IMR-90 (cell line): Measurements from ENCODE around the gene FIGLA. TPM values are rescaled to one million over a fixed set of nuclear protein-coding genes. Genes with fewer than 3 reads are reported as not detected.

ENCODE experiments used
- ATAC-seq: fragments of 200-7000 bp; cut with Tn5 transposase; 2 replicates; pipeline ENCODE4 v1.9.1; 2020; ENCODE audit warnings: low read depth, mild to moderate bottlenecking, moderate library complexity
- BruUV-seq: library from RNA; stranded (reverse); fragments of 400-500 nt; replicated peaks from 2 replicates; lab custom pipeline; 2021; lab: Mats Ljungman, UMichigan
- CTCF ChIA-PET: fragments of 300-600 bp; formaldehyde crosslinking; extraction: SDS; loops from one replicate; lab custom pipeline; 2021; ENCODE audit warnings: antibody characterized with exemption; lab: Yijun Ruan, JAX
- POLR2A ChIA-PET: fragments of 300-600 bp; sonication (Branson Sonifier 250); formaldehyde crosslinking; loops from one replicate; lab custom pipeline; 2022; ENCODE audit warnings: antibody characterized with exemption; ENCODE audit not compliant: unreplicated experiment; lab: Charles Lee
- DNase-seq: peaks from one replicate; pipeline ENCODE4 v3.0.0; 2013
- H2AFZ ChIP-seq: replicated peaks from 2 replicates; pipeline ENCODE3; 2013; ENCODE audit warnings: low read length, mild to moderate bottlenecking; ENCODE audit not compliant: poor library complexity
- H2AK5ac ChIP-seq: 2 replicates; pipeline ENCODE4 v1.6.1; 2013; ENCODE audit warnings: low read depth, low read length, inconsistent platforms
- H2AK9ac ChIP-seq: replicated peaks from 2 replicates; pipeline ENCODE3; 2013; ENCODE audit warnings: mild to moderate bottlenecking, low read depth, low read length, moderate library complexity; ENCODE audit not compliant: poor library complexity
- H2BK120ac ChIP-seq: 2 replicates; pipeline ENCODE4 v1.6.1; 2013; ENCODE audit warnings: low read depth, low read length, inconsistent platforms
- H2BK15ac ChIP-seq: 3 replicates; pipeline ENCODE4 v1.6.1; 2013; ENCODE audit warnings: low read depth, low read length, inconsistent platforms
- H2BK20ac ChIP-seq: 2 replicates; pipeline ENCODE4 v1.6.1; 2013; ENCODE audit warnings: low read depth, mild to moderate bottlenecking, inconsistent platforms, low read length, moderate library complexity
- H2BK5ac ChIP-seq: 2 replicates; pipeline ENCODE4 v1.6.1; 2013; ENCODE audit warnings: mild to moderate bottlenecking, low read depth, low read length, inconsistent platforms; ENCODE audit not compliant: poor library complexity, severe bottlenecking
- H3K14ac ChIP-seq: replicated peaks from 2 replicates; pipeline ENCODE4 v1.6.1; 2013; ENCODE audit warnings: low read depth, low read length, inconsistent platforms
- H3K18ac ChIP-seq: 2 replicates; pipeline ENCODE4 v1.6.1; 2013; ENCODE audit warnings: low read depth, low read length, control low read depth
- H3K23ac ChIP-seq: 2 replicates; pipeline ENCODE4 v1.6.1; 2013; ENCODE audit warnings: low read depth, low read length, inconsistent platforms
- H3K27ac ChIP-seq: 2 replicates; pipeline ENCODE4 v1.5.1; 2013; ENCODE audit warnings: mild to moderate bottlenecking, control low read depth, low read length; ENCODE audit not compliant: insufficient read depth
- H3K27me3 ChIP-seq: 2 replicates; pipeline ENCODE4 v1.6.1; 2013; ENCODE audit warnings: low read length; ENCODE audit not compliant: control insufficient read depth, insufficient read depth
- H3K36me3 ChIP-seq: 2 replicates; pipeline ENCODE4 v1.6.1; 2013; ENCODE audit warnings: low read length, mixed read lengths; ENCODE audit not compliant: control insufficient read depth, insufficient read depth
- H3K4ac ChIP-seq: 2 replicates; pipeline ENCODE4 v1.6.1; 2013; ENCODE audit warnings: low read depth, low read length, inconsistent platforms
- H3K4me1 ChIP-seq: 2 replicates; pipeline ENCODE4 v1.6.1; 2013; ENCODE audit warnings: low read length, mixed read lengths; ENCODE audit not compliant: control insufficient read depth, insufficient read depth
- H3K4me2 ChIP-seq: 2 replicates; pipeline ENCODE4 v1.6.1; 2013; ENCODE audit warnings: low read depth, mild to moderate bottlenecking, control low read depth, low read length, moderate library complexity
- H3K4me3 ChIP-seq: 2 replicates; pipeline ENCODE4 v1.5.1; 2013; ENCODE audit warnings: low read depth, mild to moderate bottlenecking, control low read depth, low read length, moderate library complexity; ENCODE audit not compliant: insufficient read depth
- H3K56ac ChIP-seq: 2 replicates; pipeline ENCODE4 v1.6.1; 2013; ENCODE audit warnings: low read length, inconsistent platforms; ENCODE audit not compliant: insufficient read depth; ENCODE audit errors: extremely low read depth
- H3K79me1 ChIP-seq, 2 experiments: 2 replicates each; pipeline ENCODE4 v1.6.1; 2013; ENCODE audit warnings: low read length in 2 of 2, inconsistent platforms in 1 of 2, low read depth in 1 of 2
- H3K9ac ChIP-seq: 2 replicates; pipeline ENCODE4 v1.6.1; 2013; ENCODE audit warnings: low read depth, low read length, control low read depth
- H3K9me1 ChIP-seq: 2 replicates; pipeline ENCODE4 v1.6.1; 2013; ENCODE audit warnings: low read length, inconsistent platforms; ENCODE audit not compliant: insufficient read depth
- H3K9me3 ChIP-seq: 2 replicates; pipeline ENCODE4 v1.6.1; 2013; ENCODE audit warnings: low read length; ENCODE audit not compliant: control insufficient read depth, insufficient read depth
- H4K20me1 ChIP-seq: 2 replicates; pipeline ENCODE4 v1.6.1; 2013; ENCODE audit warnings: low read length, inconsistent platforms; ENCODE audit not compliant: insufficient read depth
- H4K5ac ChIP-seq: 2 replicates; pipeline ENCODE4 v1.6.1; 2013; ENCODE audit warnings: mild to moderate bottlenecking, low read depth, low read length, control low read depth
- H4K8ac ChIP-seq, 2 experiments: 2 replicates each; pipeline ENCODE4 v1.6.1; 2013; ENCODE audit warnings: low read depth in 2 of 2, low read length in 2 of 2, control low read depth in 1 of 2, inconsistent platforms in 1 of 2
- H4K91ac ChIP-seq: 2 replicates; pipeline ENCODE4 v1.6.1; 2013; ENCODE audit warnings: low read depth, low read length, inconsistent platforms; ENCODE audit not compliant: insufficient read depth
- BHLHE40 ChIP-seq: fragments of 150-350 bp; IDR thresholded peaks from 2 replicates; pipeline ENCODE4 v1.6.1; 2016; ENCODE audit warnings: mild to moderate bottlenecking, low read depth, low read length
- CEBPB ChIP-seq: IDR thresholded peaks from 2 replicates; pipeline ENCODE4 v1.6.1; 2012; ENCODE audit warnings: low read depth, low read length, improper control_type of control experiment
- CHD1 ChIP-seq: IDR thresholded peaks from 2 replicates; pipeline ENCODE4 v1.6.1; 2012; ENCODE audit warnings: low read depth, low read length, improper control_type of control experiment
- FOS ChIP-seq: fragments of 150-350 bp; IDR thresholded peaks from 2 replicates; pipeline ENCODE4 v1.6.1; 2016; ENCODE audit warnings: low read depth, low read length
- MAFK ChIP-seq: IDR thresholded peaks from 2 replicates; pipeline ENCODE4 v1.6.1; 2012; ENCODE audit warnings: low read depth, low read length, improper control_type of control experiment
- MAZ ChIP-seq: IDR thresholded peaks from 2 replicates; pipeline ENCODE4 v1.6.1; 2012; ENCODE audit warnings: low read depth, mild to moderate bottlenecking, low read length, improper control_type of control experiment, moderate library complexity, borderline replicate concordance
- MXI1 ChIP-seq: IDR thresholded peaks from 2 replicates; pipeline ENCODE4 v1.6.1; 2012; ENCODE audit warnings: low read depth, mild to moderate bottlenecking, low read length, moderate library complexity, borderline replicate concordance
- NFE2L2 ChIP-seq: fragments of 150-350 bp; IDR thresholded peaks from 2 replicates; pipeline ENCODE4 v1.6.1; 2016; ENCODE audit warnings: low read depth, mild to moderate bottlenecking, low read length
- POLR2A ChIP-seq: IDR thresholded peaks from 2 replicates; pipeline ENCODE4 v1.6.1; 2012; ENCODE audit warnings: mild to moderate bottlenecking, low read depth, low read length
- RAD21 ChIP-seq: IDR thresholded peaks from 2 replicates; pipeline ENCODE4 v1.6.1; 2012; ENCODE audit warnings: low read length, improper control_type of control experiment
- RCOR1 ChIP-seq: IDR thresholded peaks from 2 replicates; pipeline ENCODE4 v1.6.1; 2012; ENCODE audit warnings: mild to moderate bottlenecking, low read length, improper control_type of control experiment; ENCODE audit not compliant: insufficient replicate concordance
- RFX5 ChIP-seq: IDR thresholded peaks from 2 replicates; pipeline ENCODE4 v1.8.0; 2012; ENCODE audit warnings: low read depth, mild to moderate bottlenecking, low read length, moderate library complexity
- SMC3 ChIP-seq: fragments of 150-350 bp; IDR thresholded peaks from 2 replicates; pipeline ENCODE4 v1.6.1; 2016; ENCODE audit warnings: low read depth, mild to moderate bottlenecking, antibody characterized with exemption, low read length, moderate library complexity
- WGBS, 2 experiments: methylation state at CpG; one replicate each; pipeline versions ENCODE4 v1.1.5 to v1.1.7; 2013; ENCODE audit warnings: missing lambda C conversion rate in 2 of 2; ENCODE audit not compliant: insufficient read length in 1 of 2; ENCODE audit errors: extremely low coverage in 2 of 2; 5-methylcytosine and 5-hydroxymethylcytosine counted together
- dilution Hi-C: fragments of 300-500 bp; cut with HindIII; formaldehyde crosslinking; loops from one replicate; pipeline ENCODE4 v1.14.3; 2018; ENCODE audit warnings: low sequenced_read_pairs; ENCODE audit not compliant: unreplicated experiment
- in situ Hi-C: fragments of 300-500 bp; cut with MboI; formaldehyde crosslinking; loops from 3 replicates; pipeline ENCODE4 v1.14.3; 2019; ENCODE audit warnings: low sequenced_read_pairs, inconsistent platforms, mixed read lengths
- intact Hi-C: fragments of 100-400 bp; cut with micrococcal nuclease; formaldehyde crosslinking; loops from 2 replicates; pipeline ENCODE4 v1.10.0; 2022
- polyA plus RNA-seq, 3 experiments: library from polyadenylated mRNA; depleted of rRNA; stranded (reverse); fragments of >200 nt; gene quantifications; 2 replicates each; pipeline ENCODE4 v1.2.3, GENCODE V29; 2012; ENCODE audit warnings: low replicate concordance in 1 of 3
- total RNA-seq: library from RNA; depleted of rRNA; stranded (reverse); fragments of >200 nt; gene quantifications from 2 replicates; pipeline ENCODE4 v1.2.3, GENCODE V29; 2012
- TF ChIP-seq, protein P1 (sequence below): conservative IDR thresholded peaks from 2 replicates; pipeline ENCODE4 v1.5.1; 2012; ENCODE audit warnings: mild to moderate bottlenecking, low read depth, low read length, improper control_type of control experiment
- TF ChIP-seq, protein P2 (sequence below): fragments of 150-350 bp; IDR thresholded peaks from 2 replicates; pipeline ENCODE4 v1.6.1; 2016; ENCODE audit warnings: low read depth, mild to moderate bottlenecking, low read length, moderate library complexity, borderline replicate concordance
- TF ChIP-seq, protein P3 (sequence below): fragments of 150-350 bp; IDR thresholded peaks from 2 replicates; pipeline ENCODE4 v1.6.1; 2017; ENCODE audit warnings: mild to moderate bottlenecking, antibody characterized with exemption, low read length, low read depth

Gene FIGLA
- total and polyA plus RNA-seq, 2 of the 4 experiments (the other 2 are of a cell fraction): not detected

DNA sequence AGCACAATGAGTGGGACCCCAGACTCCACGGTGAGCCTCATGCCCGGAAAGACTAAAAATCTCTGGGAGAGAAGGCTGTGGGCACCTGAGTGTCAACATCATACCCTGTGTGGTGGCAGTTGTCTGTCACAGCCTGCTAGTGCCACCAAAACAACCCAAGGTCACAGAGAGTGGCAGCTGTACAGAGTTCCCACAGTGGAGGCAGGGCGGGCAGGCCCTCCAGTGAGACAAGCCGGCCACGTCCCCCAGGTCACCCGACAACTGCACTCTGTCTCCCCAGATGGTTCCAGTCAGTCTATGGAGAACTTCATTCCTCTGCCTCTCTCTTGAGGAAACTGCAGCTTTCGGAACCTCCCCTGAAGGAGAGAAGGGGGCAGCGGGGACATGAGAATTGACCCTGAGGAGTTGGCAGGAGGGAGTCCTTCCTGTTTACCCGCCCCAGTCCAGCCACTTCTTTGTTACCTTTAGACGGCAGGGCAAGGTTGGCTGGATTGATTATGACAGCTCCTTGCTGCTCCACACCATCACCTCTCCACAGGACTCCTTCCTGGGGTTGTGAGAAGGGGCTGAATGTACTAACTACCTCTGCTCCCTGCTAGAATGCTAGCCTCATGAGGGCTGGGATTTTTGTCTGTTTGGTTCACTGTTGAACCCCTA, 11.3 kb upstream of the FIGLA start:
- no peak overlapping the region for H3K4me2 ChIP-seq
- H2BK20ac ChIP-seq: no peak overlapping the region
- no peaks in the 10 kb centered on the region for H4K20me1 ChIP-seq
- no peak overlapping the region for H3K4ac ChIP-seq
- DNase-seq (no peak), ATAC-seq (no peak)
- H4K5ac ChIP-seq: no peak overlapping the region
- no peak overlapping the region for H3K14ac ChIP-seq
- ChIA-PET CTCF (no interaction called here), POLR2A (no interaction called here)
- no peaks in the 10 kb centered on the region for H3K36me3 ChIP-seq
- H3K27me3 ChIP-seq: peaks cover 1% of the 10 kb centered on the region; the same call in 1 of the 2 replicates
- H4K91ac ChIP-seq: no peak overlapping the region
- dilution Hi-C loops: no loop called here
- no peak overlapping the region for H3K56ac ChIP-seq
- H3K9me1 ChIP-seq: no peaks in the 10 kb centered on the region
- H2AK5ac ChIP-seq: no peak overlapping the region
- no peaks in the 10 kb centered on the region for H3K79me1 ChIP-seq
- 75% methylated on average over 5 of the region's 10 CpGs; no CpG with 5 or more reads in 1 of the 2 experiments for WGBS, 2 experiments
- no peak overlapping the region for H3K27ac ChIP-seq
- H3K9me3 ChIP-seq: no peaks in the 10 kb centered on the region; the same call in 1 of the 2 replicates
- in situ Hi-C loops: no loop called here
- H3K9ac ChIP-seq: no peak overlapping the region
- H2AK9ac ChIP-seq: no peak overlapping the region
- H4K8ac ChIP-seq: no peak overlapping the region
- intact Hi-C loops: no loop called here
- TF ChIP-seq, protein P1, sequence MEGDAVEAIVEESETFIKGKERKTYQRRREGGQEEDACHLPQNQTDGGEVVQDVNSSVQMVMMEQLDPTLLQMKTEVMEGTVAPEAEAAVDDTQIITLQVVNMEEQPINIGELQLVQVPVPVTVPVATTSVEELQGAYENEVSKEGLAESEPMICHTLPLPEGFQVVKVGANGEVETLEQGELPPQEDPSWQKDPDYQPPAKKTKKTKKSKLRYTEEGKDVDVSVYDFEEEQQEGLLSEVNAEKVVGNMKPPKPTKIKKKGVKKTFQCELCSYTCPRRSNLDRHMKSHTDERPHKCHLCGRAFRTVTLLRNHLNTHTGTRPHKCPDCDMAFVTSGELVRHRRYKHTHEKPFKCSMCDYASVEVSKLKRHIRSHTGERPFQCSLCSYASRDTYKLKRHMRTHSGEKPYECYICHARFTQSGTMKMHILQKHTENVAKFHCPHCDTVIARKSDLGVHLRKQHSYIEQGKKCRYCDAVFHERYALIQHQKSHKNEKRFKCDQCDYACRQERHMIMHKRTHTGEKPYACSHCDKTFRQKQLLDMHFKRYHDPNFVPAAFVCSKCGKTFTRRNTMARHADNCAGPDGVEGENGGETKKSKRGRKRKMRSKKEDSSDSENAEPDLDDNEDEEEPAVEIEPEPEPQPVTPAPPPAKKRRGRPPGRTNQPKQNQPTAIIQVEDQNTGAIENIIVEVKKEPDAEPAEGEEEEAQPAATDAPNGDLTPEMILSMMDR: no peak
- TF ChIP-seq MXI1 (no peak), NFE2L2 (no peak), CEBPB (no peak), BHLHE40 (no peak), RFX5 (no peak), SMC3 (no peak), CHD1 (no peak), RAD21 (no peak), FOS (no peak), MAFK (no peak), MAZ (no peak), POLR2A (no peak), RCOR1 (no peak)
- TF ChIP-seq, protein P2, sequence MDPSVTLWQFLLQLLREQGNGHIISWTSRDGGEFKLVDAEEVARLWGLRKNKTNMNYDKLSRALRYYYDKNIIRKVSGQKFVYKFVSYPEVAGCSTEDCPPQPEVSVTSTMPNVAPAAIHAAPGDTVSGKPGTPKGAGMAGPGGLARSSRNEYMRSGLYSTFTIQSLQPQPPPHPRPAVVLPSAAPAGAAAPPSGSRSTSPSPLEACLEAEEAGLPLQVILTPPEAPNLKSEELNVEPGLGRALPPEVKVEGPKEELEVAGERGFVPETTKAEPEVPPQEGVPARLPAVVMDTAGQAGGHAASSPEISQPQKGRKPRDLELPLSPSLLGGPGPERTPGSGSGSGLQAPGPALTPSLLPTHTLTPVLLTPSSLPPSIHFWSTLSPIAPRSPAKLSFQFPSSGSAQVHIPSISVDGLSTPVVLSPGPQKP: no peak
- TF ChIP-seq, protein P3, sequence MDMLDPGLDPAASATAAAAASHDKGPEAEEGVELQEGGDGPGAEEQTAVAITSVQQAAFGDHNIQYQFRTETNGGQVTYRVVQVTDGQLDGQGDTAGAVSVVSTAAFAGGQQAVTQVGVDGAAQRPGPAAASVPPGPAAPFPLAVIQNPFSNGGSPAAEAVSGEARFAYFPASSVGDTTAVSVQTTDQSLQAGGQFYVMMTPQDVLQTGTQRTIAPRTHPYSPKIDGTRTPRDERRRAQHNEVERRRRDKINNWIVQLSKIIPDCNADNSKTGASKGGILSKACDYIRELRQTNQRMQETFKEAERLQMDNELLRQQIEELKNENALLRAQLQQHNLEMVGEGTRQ: no peak
- no peak overlapping the region for H3K18ac ChIP-seq
- BruUV-seq: no TSS peak
- H2BK15ac ChIP-seq: no peak overlapping the region
- no peak overlapping the region for H3K23ac ChIP-seq
- H2BK5ac ChIP-seq: no peak overlapping the region
- no peak overlapping the region for H2AFZ ChIP-seq
- H3K4me1 ChIP-seq: no peaks in the 10 kb centered on the region
- H3K4me3 ChIP-seq: no peak overlapping the region
- H2BK120ac ChIP-seq: no peak overlapping the region
